SK-N-SH (cell line): ENCODE data around the gene COL28A1. TPM values are rescaled to one million over a fixed set of nuclear protein-coding genes. Genes with fewer than 3 reads are reported as not detected.
"Not testable (repeated sequence)": the region's sequence is repeated elsewhere in the genome, so short reads cannot be mapped to it uniquely, and the experiment has no call there.

Experiments
- CTCF ChIA-PET: fragments of 300-600, 350-600 bp; formaldehyde crosslinking; extraction: SDS; loops from one replicate; lab custom pipeline; 2021; lab: Yijun Ruan, JAX
- POLR2A ChIA-PET: fragments of 350-600 bp; sonication (Branson Sonifier 250); formaldehyde crosslinking; extraction: SDS; loops from one replicate; lab custom pipeline; 2020; ENCODE audit warnings: antibody characterized with exemption, inconsistent platforms; lab: Yijun Ruan, JAX
- DNase-seq: peaks from one replicate; pipeline ENCODE4 v3.0.0; 2012
- H2AFZ ChIP-seq: fragments of 200-600 bp; sonication (generic); 2 replicates; pipeline ENCODE4 v1.8.1; 2016; ENCODE audit warnings: antibody characterized with exemption, mild to moderate bottlenecking, low read depth
- H3F3A ChIP-seq: fragments of 200-600 bp; sonication (generic); replicated peaks from 2 replicates; pipeline ENCODE3; 2016; ENCODE audit warnings: antibody characterized with exemption, mild to moderate bottlenecking; ENCODE audit not compliant: insufficient read depth
- H3K27ac ChIP-seq, 2 experiments: fragments of 200-500 bp in 1 of 2; fragments of 200-600 bp in 1 of 2; sonication (Bioruptor generic) in 1 of 2; sonication (generic), shearing (Covaris generic) in 1 of 2; 2 replicates each; pipeline versions ENCODE4 v1.5.1 to v1.6.1; 2014 to 2016; ENCODE audit warnings: low read depth in 2 of 2, inconsistent platforms in 1 of 2, low read length in 1 of 2, mild to moderate bottlenecking in 1 of 2, mixed read lengths in 1 of 2
- H3K27me3 ChIP-seq: fragments of 200-600 bp; sonication (generic), shearing (Covaris generic); 2 replicates; pipeline ENCODE4 v1.6.1; 2016; ENCODE audit warnings: mixed run types; ENCODE audit not compliant: insufficient read depth
- H3K36me3 ChIP-seq, 2 experiments: fragments of 200-500 bp in 1 of 2; fragments of 200-600 bp in 1 of 2; sonication (Bioruptor generic) in 1 of 2; sonication (generic) in 1 of 2; replicated peaks in 1 of 2; 2 replicates each; pipeline versions ENCODE3 to v1.5.1; 2014 to 2016; ENCODE audit warnings: low read length in 1 of 2, mild to moderate bottlenecking in 1 of 2; ENCODE audit not compliant: insufficient read depth in 2 of 2, control insufficient read depth in 1 of 2
- H3K4me1 ChIP-seq, 2 experiments: fragments of 200-500 bp in 1 of 2; fragments of 200-600 bp in 1 of 2; sonication (Bioruptor generic) in 1 of 2; sonication (generic), shearing (Covaris generic) in 1 of 2; 2 replicates each; pipeline versions ENCODE4 v1.5.1 to v1.6.1; 2014 to 2016; ENCODE audit warnings: low read depth in 1 of 2, low read length in 1 of 2, mixed run types in 1 of 2; ENCODE audit not compliant: insufficient read depth in 2 of 2, control insufficient read depth in 1 of 2
- H3K4me2 ChIP-seq: fragments of 200-600 bp; sonication (generic), shearing (Covaris generic); 2 replicates; pipeline ENCODE4 v1.6.1; 2017; ENCODE audit warnings: mixed run types
- H3K4me3 ChIP-seq, 2 experiments: fragments of 200-500 bp in 1 of 2; fragments of 200-600 bp in 1 of 2; sonication (Bioruptor generic) in 1 of 2; sonication (generic), shearing (Covaris generic) in 1 of 2; 2 replicates each; pipeline versions ENCODE4 v1.5.1 to v1.8.1; 2014 to 2016; ENCODE audit warnings: low read depth in 2 of 2, inconsistent platforms in 1 of 2, low read length in 1 of 2, mild to moderate bottlenecking in 1 of 2, mixed read lengths in 1 of 2, moderate library complexity in 1 of 2
- H3K79me2 ChIP-seq: fragments of 200-600 bp; sonication (generic); 2 replicates; pipeline ENCODE4 v1.8.1; 2017; ENCODE audit warnings: mild to moderate bottlenecking; ENCODE audit not compliant: insufficient read depth
- H3K9ac ChIP-seq: fragments of 200-600 bp; sonication (generic); 2 replicates; pipeline ENCODE4 v1.6.1; 2017; ENCODE audit warnings: mixed run types
- H3K9me2 ChIP-seq: fragments of 200-600 bp; sonication (generic); 2 replicates; pipeline ENCODE4 v1.6.1; 2017; ENCODE audit warnings: mixed run types
- H3K9me3 ChIP-seq: fragments of 200-600 bp; sonication (generic); 2 replicates; pipeline ENCODE4 v1.6.1; 2017; ENCODE audit warnings: mixed run types, mild to moderate bottlenecking, moderate library complexity
- H4K20me1 ChIP-seq: fragments of 200-600 bp; sonication (generic); 2 replicates; pipeline ENCODE4 v1.6.1; 2017; ENCODE audit warnings: mild to moderate bottlenecking, mixed run types; ENCODE audit not compliant: insufficient read depth
- CHD2 ChIP-seq: fragments of 150-350 bp; IDR thresholded peaks from 2 replicates; pipeline ENCODE4 v1.6.1; 2018; ENCODE audit warnings: low read length; ENCODE audit not compliant: partially characterized antibody
- ELF1 ChIP-seq: IDR thresholded peaks from 2 replicates; pipeline ENCODE4 v1.4.0; 2012
- FOXJ3 ChIP-seq: sonication (generic); formaldehyde crosslinking; IDR thresholded peaks from 2 replicates; pipeline ENCODE4 v1.5.1; 2020; ENCODE audit warnings: mild to moderate bottlenecking, missing genetic modification reagents
- GABPA ChIP-seq: IDR thresholded peaks from 2 replicates; pipeline ENCODE4 v1.4.0; 2012; ENCODE audit warnings: low read depth, mild to moderate bottlenecking
- GATA2 ChIP-seq: sonication (generic); formaldehyde crosslinking; IDR thresholded peaks from 2 replicates; pipeline ENCODE4 v1.5.0; 2020; ENCODE audit warnings: mild to moderate bottlenecking, missing genetic modification reagents
- JUND ChIP-seq: IDR thresholded peaks from 2 replicates; pipeline ENCODE4 v1.4.0; 2012
- MXI1 ChIP-seq: IDR thresholded peaks from 2 replicates; pipeline ENCODE4 v1.6.1; 2012; ENCODE audit warnings: mild to moderate bottlenecking, low read depth, low read length, improper control_type of control experiment
- RXRA ChIP-seq: IDR thresholded peaks from 2 replicates; pipeline ENCODE4 v1.4.0; 2012; ENCODE audit warnings: low read depth, mild to moderate bottlenecking, borderline replicate concordance
- SMC3 ChIP-seq: IDR thresholded peaks from 2 replicates; pipeline ENCODE4 v1.6.1; 2012; ENCODE audit warnings: low read depth, low read length, improper control_type of control experiment
- TAF1 ChIP-seq: IDR thresholded peaks from 2 replicates; pipeline ENCODE4 v1.6.1; 2012; ENCODE audit warnings: low read depth, mild to moderate bottlenecking, low read length, moderate library complexity, borderline replicate concordance
- TCF12 ChIP-seq: IDR thresholded peaks from 2 replicates; pipeline ENCODE4 v1.4.0; 2012
- TEAD4 ChIP-seq: IDR thresholded peaks from 2 replicates; pipeline ENCODE4 v1.4.0; 2012; ENCODE audit warnings: mild to moderate bottlenecking, borderline replicate concordance; ENCODE audit not compliant: insufficient read depth
- YY1 ChIP-seq: IDR thresholded peaks from 2 replicates; pipeline ENCODE4 v1.4.0; 2012; ENCODE audit warnings: low read depth, mild to moderate bottlenecking
- WGBS: methylation state at CpG from one replicate; pipeline ENCODE4 v1.1.6; 2017; ENCODE audit warnings: low lambda C conversion rate; 5-methylcytosine and 5-hydroxymethylcytosine counted together
- polyA plus RNA-seq, 3 experiments: library from polyadenylated mRNA; depleted of rRNA; stranded (reverse); fragments of >200 nt; gene quantifications; 2 replicates each; pipeline ENCODE4 v1.2.3, GENCODE V29; 2012
- TF ChIP-seq, protein P1 (sequence below): IDR thresholded peaks from 2 replicates; pipeline ENCODE4 v1.4.0; 2012; ENCODE audit warnings: low read depth, borderline replicate concordance
- TF ChIP-seq, protein P2 (sequence below): IDR thresholded peaks from 2 replicates; pipeline ENCODE4 v1.6.1; 2012; ENCODE audit warnings: mild to moderate bottlenecking, low read depth, low read length, moderate library complexity
- TF ChIP-seq, protein P3 (sequence below): IDR thresholded peaks from 2 replicates; pipeline ENCODE4; 2012
- TF ChIP-seq, protein P4 (sequence below): IDR thresholded peaks from 2 replicates; pipeline ENCODE4 v1.4.0; 2012; ENCODE audit warnings: low read depth

COL28A1 gene
- polyA plus RNA-seq, 1 of the 3 experiments (the other 2 are of a cell fraction) = not detected

DNA sequence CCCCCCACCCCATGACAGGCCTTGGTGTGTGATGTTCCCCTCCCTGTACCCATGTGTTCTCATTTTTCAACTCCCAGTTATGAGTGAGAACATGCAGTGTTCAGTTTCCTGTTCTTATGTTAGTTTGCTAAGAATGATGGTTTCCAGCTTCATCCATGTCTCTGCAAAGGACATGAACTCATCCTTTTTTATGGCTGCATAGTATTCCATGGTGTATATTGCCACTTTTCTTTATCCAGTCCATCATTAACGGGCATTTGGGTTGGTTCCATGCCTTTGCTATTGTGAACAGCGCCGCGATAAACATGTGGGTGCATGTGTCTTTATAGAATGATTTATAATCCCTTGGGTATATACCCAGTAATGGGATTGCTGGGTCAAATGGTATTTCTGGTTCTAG is 147.5 kb downstream of the COL28A1 start:
- H3K4me2 ChIP-seq, H3K9me3 ChIP-seq, H3K79me2 ChIP-seq, H3K36me3 ChIP-seq, H3K4me3 ChIP-seq, DNase-seq, H3K27me3 ChIP-seq, H2AFZ ChIP-seq, H3K9ac ChIP-seq, H3K9me2 ChIP-seq, H3F3A ChIP-seq, H3K4me1 ChIP-seq, H4K20me1 ChIP-seq, H3K27ac ChIP-seq, POLR2A ChIA-PET: not testable (repeated sequence)
- CTCF ChIA-PET = interaction anchor here (0.7 to 1.8 kb wide), 4 partner anchors 10 to 285 kb away, joined by 3 to 5 read pairs (median 3); no protein-coding TSS in a partner anchor
- 55% methylated on average over 4 of the region's 4 CpGs for WGBS

DNA sequence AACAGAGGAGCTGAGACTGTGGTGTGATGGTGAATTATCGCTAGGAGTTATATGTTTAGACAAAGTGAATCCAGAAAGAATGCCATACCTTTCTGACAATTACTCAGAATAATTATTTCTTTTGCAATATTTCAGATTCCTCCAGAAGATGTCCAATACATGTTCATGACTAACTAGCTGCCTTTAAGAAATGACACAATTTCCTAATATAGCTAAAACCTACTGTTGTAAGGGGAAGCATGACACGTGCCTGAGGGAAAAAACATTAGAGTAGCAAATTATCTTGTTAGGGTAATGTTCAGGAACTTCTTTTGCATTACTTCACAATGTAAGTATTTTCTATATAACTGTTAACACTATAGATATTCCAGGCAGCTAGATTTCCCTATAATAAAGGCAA is 150.3 kb downstream of the COL28A1 start:
- H3K27ac ChIP-seq = no peak overlapping the region
- no peaks in the 10 kb centered on the region for H3K27me3 ChIP-seq
- CTCF ChIA-PET = interaction anchor here (1.2 kb wide), 1 partner anchor 40 kb away, joined by 5 read pairs; no protein-coding TSS in a partner anchor
- no peaks in the 10 kb centered on the region for H4K20me1 ChIP-seq
- no peaks in the 10 kb centered on the region for H3K9me3 ChIP-seq
- no peaks in the 10 kb centered on the region for H3F3A ChIP-seq
- DNase-seq = no peak
- H3K4me2 ChIP-seq = no peak overlapping the region
- H3K4me3 ChIP-seq = no peak overlapping the region
- POLR2A ChIA-PET = no interaction called here
- no peaks in the 10 kb centered on the region for H3K36me3 ChIP-seq
- H2AFZ ChIP-seq = no peak overlapping the region
- no peaks in the 10 kb centered on the region for H3K79me2 ChIP-seq
- no peaks in the 10 kb centered on the region for H3K9me2 ChIP-seq
- 51% methylated on average over 2 of the region's 2 CpGs for WGBS
- no peak overlapping the region for H3K9ac ChIP-seq
- H3K4me1 ChIP-seq = no peaks in the 10 kb centered on the region
- no peak for TF ChIP-seq SMC3
- no peak for TF ChIP-seq MXI1
- TF ChIP-seq TCF12 = no peak
- no peak for TF ChIP-seq TEAD4
- TF ChIP-seq GABPA = no peak
- TF ChIP-seq RXRA = no peak
- TF ChIP-seq, protein P1, sequence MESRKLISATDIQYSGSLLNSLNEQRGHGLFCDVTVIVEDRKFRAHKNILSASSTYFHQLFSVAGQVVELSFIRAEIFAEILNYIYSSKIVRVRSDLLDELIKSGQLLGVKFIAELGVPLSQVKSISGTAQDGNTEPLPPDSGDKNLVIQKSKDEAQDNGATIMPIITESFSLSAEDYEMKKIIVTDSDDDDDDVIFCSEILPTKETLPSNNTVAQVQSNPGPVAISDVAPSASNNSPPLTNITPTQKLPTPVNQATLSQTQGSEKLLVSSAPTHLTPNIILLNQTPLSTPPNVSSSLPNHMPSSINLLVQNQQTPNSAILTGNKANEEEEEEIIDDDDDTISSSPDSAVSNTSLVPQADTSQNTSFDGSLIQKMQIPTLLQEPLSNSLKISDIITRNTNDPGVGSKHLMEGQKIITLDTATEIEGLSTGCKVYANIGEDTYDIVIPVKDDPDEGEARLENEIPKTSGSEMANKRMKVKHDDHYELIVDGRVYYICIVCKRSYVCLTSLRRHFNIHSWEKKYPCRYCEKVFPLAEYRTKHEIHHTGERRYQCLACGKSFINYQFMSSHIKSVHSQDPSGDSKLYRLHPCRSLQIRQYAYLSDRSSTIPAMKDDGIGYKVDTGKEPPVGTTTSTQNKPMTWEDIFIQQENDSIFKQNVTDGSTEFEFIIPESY = no peak
- TF ChIP-seq YY1 = no peak
- no peak for TF ChIP-seq GATA2 (CRISPR knock-in tag)
- no peak for TF ChIP-seq CHD2
- TF ChIP-seq ELF1 = no peak
- TF ChIP-seq TAF1 = no peak
- TF ChIP-seq FOXJ3 (CRISPR knock-in tag) = no peak
- TF ChIP-seq JUND = no peak
- TF ChIP-seq, protein P2, sequence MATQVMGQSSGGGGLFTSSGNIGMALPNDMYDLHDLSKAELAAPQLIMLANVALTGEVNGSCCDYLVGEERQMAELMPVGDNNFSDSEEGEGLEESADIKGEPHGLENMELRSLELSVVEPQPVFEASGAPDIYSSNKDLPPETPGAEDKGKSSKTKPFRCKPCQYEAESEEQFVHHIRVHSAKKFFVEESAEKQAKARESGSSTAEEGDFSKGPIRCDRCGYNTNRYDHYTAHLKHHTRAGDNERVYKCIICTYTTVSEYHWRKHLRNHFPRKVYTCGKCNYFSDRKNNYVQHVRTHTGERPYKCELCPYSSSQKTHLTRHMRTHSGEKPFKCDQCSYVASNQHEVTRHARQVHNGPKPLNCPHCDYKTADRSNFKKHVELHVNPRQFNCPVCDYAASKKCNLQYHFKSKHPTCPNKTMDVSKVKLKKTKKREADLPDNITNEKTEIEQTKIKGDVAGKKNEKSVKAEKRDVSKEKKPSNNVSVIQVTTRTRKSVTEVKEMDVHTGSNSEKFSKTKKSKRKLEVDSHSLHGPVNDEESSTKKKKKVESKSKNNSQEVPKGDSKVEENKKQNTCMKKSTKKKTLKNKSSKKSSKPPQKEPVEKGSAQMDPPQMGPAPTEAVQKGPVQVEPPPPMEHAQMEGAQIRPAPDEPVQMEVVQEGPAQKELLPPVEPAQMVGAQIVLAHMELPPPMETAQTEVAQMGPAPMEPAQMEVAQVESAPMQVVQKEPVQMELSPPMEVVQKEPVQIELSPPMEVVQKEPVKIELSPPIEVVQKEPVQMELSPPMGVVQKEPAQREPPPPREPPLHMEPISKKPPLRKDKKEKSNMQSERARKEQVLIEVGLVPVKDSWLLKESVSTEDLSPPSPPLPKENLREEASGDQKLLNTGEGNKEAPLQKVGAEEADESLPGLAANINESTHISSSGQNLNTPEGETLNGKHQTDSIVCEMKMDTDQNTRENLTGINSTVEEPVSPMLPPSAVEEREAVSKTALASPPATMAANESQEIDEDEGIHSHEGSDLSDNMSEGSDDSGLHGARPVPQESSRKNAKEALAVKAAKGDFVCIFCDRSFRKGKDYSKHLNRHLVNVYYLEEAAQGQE = no peak
- TF ChIP-seq, protein P3, sequence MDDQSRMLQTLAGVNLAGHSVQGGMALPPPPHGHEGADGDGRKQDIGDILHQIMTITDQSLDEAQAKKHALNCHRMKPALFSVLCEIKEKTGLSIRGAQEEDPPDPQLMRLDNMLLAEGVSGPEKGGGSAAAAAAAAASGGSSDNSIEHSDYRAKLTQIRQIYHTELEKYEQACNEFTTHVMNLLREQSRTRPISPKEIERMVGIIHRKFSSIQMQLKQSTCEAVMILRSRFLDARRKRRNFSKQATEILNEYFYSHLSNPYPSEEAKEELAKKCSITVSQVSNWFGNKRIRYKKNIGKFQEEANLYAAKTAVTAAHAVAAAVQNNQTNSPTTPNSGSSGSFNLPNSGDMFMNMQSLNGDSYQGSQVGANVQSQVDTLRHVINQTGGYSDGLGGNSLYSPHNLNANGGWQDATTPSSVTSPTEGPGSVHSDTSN = no peak
- TF ChIP-seq, protein P4, sequence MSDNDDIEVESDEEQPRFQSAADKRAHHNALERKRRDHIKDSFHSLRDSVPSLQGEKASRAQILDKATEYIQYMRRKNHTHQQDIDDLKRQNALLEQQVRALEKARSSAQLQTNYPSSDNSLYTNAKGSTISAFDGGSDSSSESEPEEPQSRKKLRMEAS = no peak
